Mesendoderm (in vitro differentiated cells): Measurements from ENCODE around the gene TAAR8.
"Not testable (repeated sequence)": the region's sequence is repeated elsewhere in the genome, so short reads cannot be mapped to it uniquely, and the experiment has no call there.

Source experiments
- DNase-seq: peaks from one replicate; pipeline ENCODE4 v3.0.0; 2013
- H2AK5ac ChIP-seq: 2 replicates; pipeline ENCODE4 v1.6.1; 2013; ENCODE audit warnings: low read length, inconsistent platforms
- H2BK120ac ChIP-seq: 2 replicates; pipeline ENCODE4 v1.6.1; 2013; ENCODE audit warnings: low read depth, mild to moderate bottlenecking, low read length, moderate library complexity, mixed read lengths
- H2BK15ac ChIP-seq: replicated peaks from 2 replicates; pipeline ENCODE4 v1.6.1; 2013; ENCODE audit warnings: low read depth, mild to moderate bottlenecking, moderate library complexity
- H2BK5ac ChIP-seq: 2 replicates; pipeline ENCODE4 v1.6.1; 2013; ENCODE audit warnings: low read length, inconsistent platforms
- H3K18ac ChIP-seq: 2 replicates; pipeline ENCODE4 v1.6.1; 2013; ENCODE audit warnings: mild to moderate bottlenecking, low read length, mixed read lengths
- H3K23ac ChIP-seq: one replicate; pipeline ENCODE4 v1.6.1; 2013; ENCODE audit warnings: low read length
- H3K27ac ChIP-seq: 2 replicates; pipeline ENCODE4 v1.5.1; 2013; ENCODE audit warnings: low read depth, mild to moderate bottlenecking, inconsistent platforms, low read length, moderate library complexity
- H3K27me3 ChIP-seq: 2 replicates; pipeline ENCODE4 v1.6.1; 2013; ENCODE audit warnings: low read length, control low read depth, mild to moderate bottlenecking, inconsistent platforms; ENCODE audit not compliant: insufficient read depth, poor library complexity
- H3K36me3 ChIP-seq: 2 replicates; pipeline ENCODE4 v1.6.1; 2013; ENCODE audit warnings: low read length, inconsistent platforms; ENCODE audit not compliant: control insufficient read depth, insufficient read depth
- H3K4ac ChIP-seq: one replicate; pipeline ENCODE4 v1.6.1; 2013; ENCODE audit warnings: low read depth, mild to moderate bottlenecking, low read length, moderate library complexity
- H3K4me1 ChIP-seq: 2 replicates; pipeline ENCODE4 v1.6.1; 2013; ENCODE audit warnings: low read depth, low read length, inconsistent platforms; ENCODE audit not compliant: control insufficient read depth
- H3K4me2 ChIP-seq: 2 replicates; pipeline ENCODE4 v1.6.1; 2013; ENCODE audit warnings: low read length
- H3K4me3 ChIP-seq: 2 replicates; pipeline ENCODE4 v1.5.1; 2013; ENCODE audit warnings: mild to moderate bottlenecking, low read length
- H3K56ac ChIP-seq: one replicate; pipeline ENCODE4 v1.6.1; 2013; ENCODE audit warnings: low read length
- H3K79me1 ChIP-seq: 2 replicates; pipeline ENCODE4 v1.6.1; 2013; ENCODE audit warnings: low read length, inconsistent platforms
- H3K79me2 ChIP-seq: 2 replicates; pipeline ENCODE4 v1.6.1; 2013; ENCODE audit warnings: mild to moderate bottlenecking, low read length; ENCODE audit not compliant: control insufficient read depth, insufficient read depth
- H3K9ac ChIP-seq: 2 replicates; pipeline ENCODE4 v1.6.1; 2013; ENCODE audit warnings: low read length, inconsistent platforms
- H4K5ac ChIP-seq: one replicate; pipeline ENCODE4 v1.6.1; 2013; ENCODE audit warnings: low read length
- H4K8ac ChIP-seq: one replicate; pipeline ENCODE4 v1.6.1; 2013; ENCODE audit warnings: low read depth, mild to moderate bottlenecking, control low read depth, low read length, moderate library complexity
- WGBS: extraction: QIAGEN DNeasy Blood & Tissue Kit; methylation state at CpG from one replicate; pipeline ENCODE4 v1.1.7; 2013; ENCODE audit warnings: low lambda C conversion rate, missing lambda C conversion rate; ENCODE audit not compliant: insufficient coverage; ENCODE audit errors: extremely low coverage; 5-methylcytosine and 5-hydroxymethylcytosine counted together

TAAR8 gene

GRCh38 chr6:132530293-132530974 is 22.0 kb upstream of the TAAR8 start:
- no peaks in the 10 kb centered on the region for H3K27me3 ChIP-seq
- H3K9ac ChIP-seq, result peak overlapping the region; percentile 39
- H3K4ac ChIP-seq, result no peak overlapping the region
- H3K79me2 ChIP-seq, result no peaks in the 10 kb centered on the region
- no peak overlapping the region for H3K18ac ChIP-seq
- peak; percentile 75 for DNase-seq
- WGBS, result no CpG with 5 or more reads among the region's 9 CpGs
- no peak overlapping the region for H2AK5ac ChIP-seq
- H2BK120ac ChIP-seq, result no peak overlapping the region
- H3K4me3 ChIP-seq, result no peak overlapping the region
- H4K8ac ChIP-seq, result no peak overlapping the region
- H3K4me2 ChIP-seq, result no peak overlapping the region
- H4K5ac ChIP-seq, result no peak overlapping the region
- H3K79me1 ChIP-seq, result no peaks in the 10 kb centered on the region
- H3K56ac ChIP-seq, result peak overlapping the region; percentile 54
- no peaks in the 10 kb centered on the region for H3K4me1 ChIP-seq
- no peak overlapping the region for H3K27ac ChIP-seq
- no peak overlapping the region for H2BK15ac ChIP-seq
- no peak overlapping the region for H3K23ac ChIP-seq
- no peaks in the 10 kb centered on the region for H3K36me3 ChIP-seq
- H2BK5ac ChIP-seq, result no peak overlapping the region

GRCh38 chr6:132534546-132534945 is 17.9 kb upstream of the TAAR8 start:
- H3K36me3 ChIP-seq, H3K79me2 ChIP-seq, H3K79me1 ChIP-seq, H2BK120ac ChIP-seq, H3K9ac ChIP-seq, H3K27ac ChIP-seq, H2AK5ac ChIP-seq, H3K27me3 ChIP-seq, H4K5ac ChIP-seq, H3K4ac ChIP-seq, H3K23ac ChIP-seq, H2BK5ac ChIP-seq, H2BK15ac ChIP-seq, H3K56ac ChIP-seq, DNase-seq, H4K8ac ChIP-seq, H3K4me3 ChIP-seq, H3K4me1 ChIP-seq, H3K4me2 ChIP-seq, H3K18ac ChIP-seq: not testable (repeated sequence)
- no CpG with 5 or more reads among the region's 2 CpGs for WGBS

- Histone ChIP-seq H2BK120ac (no peak overlapping the region), H3K56ac (no peak overlapping the region), H3K23ac (no peak overlapping the region), H2BK5ac (no peak overlapping the region), H3K36me3 (no peaks in the 10 kb centered on the region), H3K18ac (no peak overlapping the region), H3K4me3 (no peak overlapping the region), H3K79me1 (no peaks in the 10 kb centered on the region), H3K79me2 (no peaks in the 10 kb centered on the region), H3K4ac (no peak overlapping the region), H3K4me1 (no peaks in the 10 kb centered on the region), H2AK5ac (no peak overlapping the region), H4K5ac (no peak overlapping the region), H3K9ac (no peak overlapping the region), H4K8ac (no peak overlapping the region), H3K4me2 (no peak overlapping the region), H3K27me3 (no peaks in the 10 kb centered on the region), H3K27ac (no peak overlapping the region), H2BK15ac (no peak overlapping the region)
- WGBS, result no CpG with 5 or more reads among the region's 3 CpGs
- DNase-seq, result no peak
Observed at GRCh38 chr6:132537145-132537544, 15.3 kb upstream of the TAAR8 start.

GRCh38 chr6:132537977-132538376 is 14.5 kb upstream of the TAAR8 start, which contains the start of gene TAAR9:
Gene TAAR9, plus strand, starts transcription at chr6:132538277. Its CDS starts 13 bp downstream, at chr6:132538290.
- H3K9ac ChIP-seq, result no peak within 1 kb of the TSS
- H3K27ac ChIP-seq, result no peak within 1 kb of the TSS
- H2BK120ac ChIP-seq, result no peak within 1 kb of the TSS
- no peak within 1 kb of the TSS for H4K5ac ChIP-seq
- no peak within 1 kb of the TSS for H4K8ac ChIP-seq
- H3K23ac ChIP-seq, result no peak within 1 kb of the TSS
- H2AK5ac ChIP-seq, result no peak within 1 kb of the TSS
- H3K18ac ChIP-seq, result no peak within 1 kb of the TSS
- H2BK5ac ChIP-seq, result no peak within 1 kb of the TSS
- no CpG with 5 or more reads among the region's 4 CpGs for WGBS
- no peak within 1 kb of the TSS for H3K4ac ChIP-seq
- H3K4me1 ChIP-seq, result no peaks in the 10 kb centered on the region
- DNase-seq, result no peak
- H3K79me1 ChIP-seq, result no peaks in the 10 kb centered on the region
- no peaks in the 10 kb centered on the region for H3K79me2 ChIP-seq
- H3K36me3 ChIP-seq, result no peaks in the 10 kb centered on the region
- no peak within 1 kb of the TSS for H3K4me3 ChIP-seq
- no peak within 1 kb of the TSS for H3K56ac ChIP-seq
- no peaks in the 10 kb centered on the region for H3K27me3 ChIP-seq
- no peak within 1 kb of the TSS for H3K4me2 ChIP-seq
- no peak within 1 kb of the TSS for H2BK15ac ChIP-seq

GRCh38 chr6:132544826-132545225 is 7.6 kb upstream of the TAAR8 start:
- no peak for DNase-seq
- Histone ChIP-seq H4K5ac (no peak overlapping the region), H3K27ac (no peak overlapping the region), H3K9ac (no peak overlapping the region), H3K79me1 (no peaks in the 10 kb centered on the region), H3K27me3 (no peaks in the 10 kb centered on the region), H3K4me1 (no peaks in the 10 kb centered on the region), H2AK5ac (no peak overlapping the region), H3K4me3 (no peak overlapping the region), H3K23ac (no peak overlapping the region), H2BK120ac (no peak overlapping the region), H2BK15ac (no peak overlapping the region), H3K4ac (no peak overlapping the region), H4K8ac (no peak overlapping the region), H2BK5ac (no peak overlapping the region), H3K79me2 (no peaks in the 10 kb centered on the region), H3K36me3 (no peaks in the 10 kb centered on the region), H3K4me2 (no peak overlapping the region), H3K56ac (no peak overlapping the region), H3K18ac (no peak overlapping the region)
